Measurements from ENCODE around the gene CCNK.

CCNK gene

GRCh38 chr14:99535908-99536778, 54.9 kb downstream of the CCNK start:
- DNase-seq (ENCODE audit: low read depth in 2 of 2), result no peak

- DNase-seq (ENCODE audit: low read depth in 2 of 2), result no peak
Measured at GRCh38 chr14:99537399-99537798, 56.2 kb downstream of the CCNK start.

GRCh38 chr14:99538275-99538674, 57.1 kb downstream of the CCNK start:
- no peak for DNase-seq (ENCODE audit: low read depth in 2 of 2)

- no peak for DNase-seq (ENCODE audit: low read depth in 2 of 2)
Measured at GRCh38 chr14:99538733-99539132, 57.5 kb downstream of the CCNK start.

GRCh38 chr14:99539491-99539890, 58.3 kb downstream of the CCNK start:
- DNase-seq (ENCODE audit: low read depth in 2 of 2), result no peak

GRCh38 chr14:99540196-99541032, 59.2 kb downstream of the CCNK start:
- DNase-seq (ENCODE audit: low read depth in 2 of 2), result no peak

GRCh38 chr14:99541211-99541610, 60.0 kb downstream of the CCNK start:
- no peak for DNase-seq (ENCODE audit: low read depth in 2 of 2)

DNA sequence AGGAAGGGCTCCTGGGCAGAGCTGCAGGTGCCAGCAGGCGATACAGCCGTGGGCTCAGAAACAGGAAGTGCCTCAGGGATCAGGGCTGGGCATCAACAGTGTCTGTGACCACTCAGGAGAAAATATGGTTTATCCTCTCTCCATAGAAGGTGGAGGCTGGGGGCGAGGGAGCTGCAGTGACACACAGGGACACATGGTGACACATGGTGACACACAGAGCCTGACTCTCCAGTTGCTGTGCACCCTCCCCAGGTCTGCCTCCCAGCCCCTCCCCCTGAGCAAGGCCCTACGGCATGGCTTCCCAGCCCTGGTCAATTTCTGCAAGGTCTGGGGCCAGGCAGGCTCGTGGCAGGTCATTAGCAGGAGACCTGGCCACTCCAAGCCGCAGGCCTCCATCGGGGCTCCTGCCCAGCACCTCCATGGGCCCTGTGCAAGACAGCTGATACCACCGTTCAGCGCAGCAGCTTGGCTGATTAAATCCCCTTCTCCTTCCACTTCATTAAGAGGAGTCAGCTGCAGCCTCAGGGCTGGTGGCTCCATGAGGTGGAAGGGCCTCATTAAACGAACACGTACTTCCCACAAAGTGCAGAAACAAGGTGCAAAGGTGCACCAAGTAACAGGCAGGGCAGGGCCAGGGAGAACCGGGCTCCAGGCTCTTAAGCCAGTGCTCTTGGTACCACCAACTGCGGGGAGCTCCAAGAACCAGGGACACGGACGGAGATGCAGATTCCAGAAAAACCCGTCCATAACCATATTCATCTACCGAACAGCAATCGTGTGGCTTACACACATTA, 60.7 kb downstream of the CCNK start:
- no peak for DNase-seq (ENCODE audit: low read depth in 2 of 2)

- no peak for DNase-seq (ENCODE audit: low read depth in 2 of 2)
Measured at GRCh38 chr14:99542566-99542965, 61.4 kb downstream of the CCNK start.

DNA sequence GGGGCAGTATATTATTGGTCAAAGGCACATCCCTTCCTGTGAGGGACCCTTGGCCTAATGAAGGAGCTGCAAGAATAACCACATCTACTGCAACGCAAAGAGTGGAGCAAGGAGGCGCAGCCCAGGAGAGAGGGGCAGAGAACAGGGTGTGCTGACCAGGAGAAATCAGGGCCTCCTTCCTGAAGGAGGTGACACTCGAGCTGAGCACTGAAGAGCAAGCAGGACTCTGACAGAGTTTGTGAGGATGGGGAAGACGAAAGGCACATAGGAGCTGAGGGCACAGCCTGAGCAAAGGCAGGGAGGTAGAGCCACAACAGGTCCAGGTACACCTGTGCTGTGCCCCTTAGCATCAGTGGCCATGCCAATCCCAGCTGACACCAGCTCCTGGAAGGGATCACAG, 62.2 kb downstream of the CCNK start:
- no peak for DNase-seq (ENCODE audit: low read depth in 2 of 2)

DNA sequence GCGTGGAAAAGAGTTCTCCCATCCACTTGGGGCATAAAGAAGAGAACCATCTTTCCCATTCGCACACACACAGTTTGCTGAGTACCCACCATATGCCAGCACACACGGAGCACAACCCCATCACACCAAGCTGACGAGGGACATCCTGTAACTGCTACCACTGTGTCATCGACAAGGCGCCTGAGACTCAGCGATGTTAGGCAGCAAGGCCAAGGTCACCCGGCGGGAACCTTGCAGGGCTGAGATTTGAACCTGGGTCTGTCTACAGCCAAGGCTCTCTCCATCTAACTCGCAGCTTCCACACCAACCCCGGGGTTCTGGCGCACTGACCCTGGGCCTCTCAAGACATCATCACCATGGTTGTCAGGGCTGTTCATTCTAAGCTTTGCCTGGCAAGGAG, 62.8 kb downstream of the CCNK start:
- no peak for DNase-seq (ENCODE audit: low read depth in 2 of 2)

DNA sequence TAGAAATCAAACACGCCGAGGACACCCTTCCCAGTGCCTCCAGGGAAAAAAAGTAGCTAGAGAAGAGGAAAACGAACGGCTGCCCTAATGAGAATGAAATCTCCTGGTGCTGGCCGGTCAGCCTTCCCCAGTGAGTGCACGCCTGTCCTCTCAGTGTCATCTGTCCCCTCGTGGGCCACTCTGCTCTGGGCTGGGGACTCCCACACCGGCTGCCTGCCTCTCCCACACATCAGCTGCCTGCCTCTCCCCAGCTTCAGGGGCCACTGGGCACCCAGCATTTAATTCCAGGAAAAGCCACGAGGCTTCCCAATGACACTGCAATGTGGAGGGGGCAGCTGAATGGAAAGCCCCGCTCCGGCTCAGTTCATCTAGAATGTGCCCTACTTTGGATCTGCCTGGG, 63.8 kb downstream of the CCNK start:
- DNase-seq (ENCODE audit: low read depth in 2 of 2), result no peak

DNA sequence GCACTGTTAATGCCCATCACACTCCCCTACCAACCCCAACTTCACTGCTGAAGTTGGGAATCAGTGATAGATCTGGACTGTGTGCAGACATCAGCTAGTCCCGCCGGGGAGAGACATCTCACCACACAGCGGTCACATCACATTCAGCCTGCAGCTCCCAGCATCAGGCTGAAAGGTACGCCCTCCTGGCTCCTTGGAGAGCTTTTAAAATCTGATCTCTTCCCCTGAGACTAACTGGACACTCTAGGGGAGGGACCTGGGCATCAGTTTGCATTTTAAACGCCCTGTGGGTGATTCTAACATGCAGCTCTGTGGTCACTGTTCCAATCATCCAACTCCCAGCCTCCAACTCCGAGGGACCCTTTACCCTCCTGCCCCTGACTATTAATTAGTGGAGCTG, 64.4 kb downstream of the CCNK start:
- DNase-seq (ENCODE audit: low read depth in 2 of 2), result no peak

GRCh38 chr14:99546234-99546879, 65.1 kb downstream of the CCNK start:
- DNase-seq (ENCODE audit: low read depth in 2 of 2), result no peak

DNA sequence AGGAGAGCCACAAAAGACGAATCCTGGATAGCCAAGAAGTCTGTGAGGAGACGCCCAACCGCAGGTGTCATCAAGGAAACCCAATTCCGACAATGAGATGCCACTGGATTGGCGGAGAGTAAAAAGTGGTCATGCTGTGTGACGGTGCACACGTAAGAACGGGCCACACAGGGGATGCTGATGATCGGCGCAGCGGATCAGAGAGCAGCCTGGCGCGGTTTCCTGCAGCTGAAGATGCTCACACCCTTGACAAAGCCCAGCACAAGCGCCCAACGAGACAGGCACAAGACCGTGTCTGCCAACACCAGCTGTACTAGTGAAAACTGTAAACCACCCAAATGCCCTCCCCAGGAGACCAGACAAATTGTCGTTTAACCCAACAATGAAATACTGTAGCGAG, 67.0 kb downstream of the CCNK start:
- no peak for DNase-seq (ENCODE audit: low read depth in 2 of 2)

DNA sequence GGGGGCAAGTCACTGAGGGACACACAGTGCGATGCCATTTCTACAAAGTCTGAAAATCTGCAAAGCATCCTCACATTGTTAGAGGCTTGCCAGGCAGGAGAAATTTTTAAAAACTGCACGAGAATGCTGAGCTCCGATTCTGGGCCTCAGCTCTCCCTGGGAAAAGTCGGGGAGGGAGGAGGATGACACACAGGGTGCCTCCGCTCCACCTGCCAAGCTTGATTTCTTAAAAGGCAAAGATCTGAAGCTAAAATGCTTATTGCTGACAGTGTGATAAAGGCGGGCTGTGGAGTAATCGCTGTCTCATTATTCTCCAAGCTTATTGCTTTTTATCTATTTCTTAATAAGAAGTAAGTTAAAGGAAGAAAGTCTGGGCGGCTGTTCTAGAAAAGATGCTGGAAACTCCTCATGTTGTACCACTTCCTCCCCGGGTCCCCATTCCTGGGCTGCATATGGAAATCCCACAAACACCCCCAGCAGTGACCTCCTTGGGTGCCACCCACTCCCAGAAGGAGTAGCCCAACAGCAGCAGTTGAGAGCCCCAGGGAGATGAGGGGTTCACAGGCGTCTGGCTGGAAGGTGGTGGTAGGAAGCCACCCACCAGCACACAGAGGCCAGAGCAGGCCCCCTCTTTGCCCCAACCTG, 67.8 kb downstream of the CCNK start:
- DNase-seq (ENCODE audit: low read depth in 2 of 2), result no peak

DNA sequence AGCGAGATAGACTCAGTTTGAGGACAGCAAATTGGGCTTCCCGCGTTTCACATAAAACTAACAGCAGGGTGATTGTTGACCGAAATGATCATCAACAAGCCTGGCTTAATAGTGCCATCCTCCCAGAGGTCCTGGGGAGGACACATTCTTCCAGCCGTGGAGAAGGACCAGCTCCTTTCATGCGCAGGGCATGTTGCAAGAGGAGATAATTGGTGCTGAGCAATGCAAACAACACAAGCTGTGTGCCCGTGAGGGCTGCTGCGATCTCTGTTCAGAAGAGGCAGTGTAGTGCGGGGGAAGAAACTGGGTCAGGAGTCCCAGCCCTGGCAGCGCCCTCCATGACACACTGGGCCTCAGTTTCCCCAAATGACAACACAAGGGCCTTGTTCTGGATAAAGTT, 68.5 kb downstream of the CCNK start:
- DNase-seq (ENCODE audit: low read depth in 2 of 2), result no peak

- no peak for DNase-seq (ENCODE audit: low read depth in 2 of 2)
Measured at GRCh38 chr14:99550387-99550992, 69.3 kb downstream of the CCNK start.

- no peak for DNase-seq (ENCODE audit: low read depth in 2 of 2)
Measured at GRCh38 chr14:99551034-99551922, 70.1 kb downstream of the CCNK start.

Measured in stimulated activated CD4-positive, alpha-beta T cell treated with anti-CD3 and anti-CD28 coated beads, Interleukin-12 subunit alpha, Interleukin-12 subunit beta, amount 100 ng/mL, for 24 hours (primary cell).